Fibroblast of the aortic adventitia (primary cell): Measurements from ENCODE around the gene AKAP13. TPM values are rescaled to one million over a fixed set of nuclear protein-coding genes. Genes with fewer than 3 reads are reported as not detected.

Experiments
- DNase-seq: peaks from one replicate; pipeline ENCODE4 v3.0.0-alpha.2; 2010; ENCODE audit warnings: low read depth
- H3K4me3 ChIP-seq: 2 replicates; pipeline ENCODE4 v1.5.1; 2011; ENCODE audit warnings: low read depth, mild to moderate bottlenecking, control low read depth, low read length, moderate library complexity
- CTCF ChIP-seq: IDR thresholded peaks from 2 replicates; pipeline ENCODE4 v1.5.1; 2011; ENCODE audit warnings: mild to moderate bottlenecking, low read length, control low read depth, inconsistent platforms; ENCODE audit not compliant: insufficient read depth
- total RNA-seq: library from RNA; depleted of rRNA; stranded (reverse); fragments of >200 nt; gene quantifications from 2 replicates; pipeline ENCODE4 v1.2.3, GENCODE V29; 2012; ENCODE audit warnings: low replicate concordance

The AKAP13 gene
- total RNA-seq, 1 donor, result 89.9 TPM

GRCh38 chr15:85557385-85557784, 177.0 kb downstream of the AKAP13 start:
- DNase-seq, result no peak
- no peak for TF ChIP-seq CTCF
- H3K4me3 ChIP-seq, result no peak overlapping the region

GRCh38 chr15:85558848-85559247, 178.4 kb downstream of the AKAP13 start:
- no peak for DNase-seq
- TF ChIP-seq CTCF, result no peak

GRCh38 chr15:85559530-85559929, 179.1 kb downstream of the AKAP13 start:
- TF ChIP-seq CTCF, result no peak
- DNase-seq, result no peak
- no peak overlapping the region for H3K4me3 ChIP-seq

More at GRCh38 chr15:85558848-85559247, 178.4 kb downstream of the AKAP13 start:
- H3K4me3 ChIP-seq, result no peak overlapping the region

- no peak overlapping the region for H3K4me3 ChIP-seq
- DNase-seq, result no peak
- no peak for TF ChIP-seq CTCF
Observed at GRCh38 chr15:85562824-85563223, 182.4 kb downstream of the AKAP13 start.

- DNase-seq, result peak; percentile 71
- H3K4me3 ChIP-seq, result no peak overlapping the region
- TF ChIP-seq CTCF, result no peak
Observed at GRCh38 chr15:85563328-85563727, 182.9 kb downstream of the AKAP13 start.

GRCh38 chr15:85563731-85564130, 183.3 kb downstream of the AKAP13 start:
- no peak for DNase-seq
- no peak for TF ChIP-seq CTCF
- no peak overlapping the region for H3K4me3 ChIP-seq

- no peak for TF ChIP-seq CTCF
- no peak for DNase-seq
- no peak overlapping the region for H3K4me3 ChIP-seq
Observed at GRCh38 chr15:85564686-85565085, 184.3 kb downstream of the AKAP13 start.
